GM12878 (cell line): Measurements from ENCODE around the gene ACSF3. TPM values are rescaled to one million over a fixed set of nuclear protein-coding genes. Genes with fewer than 3 reads are reported as not detected.

Experiments used
- ATAC-seq: fragments of 200-7000 bp; cut with Tn5 transposase; 3 replicates; pipeline ENCODE4 v1.9.1; 2020; ENCODE audit warnings: mild to moderate bottlenecking, moderate library complexity
- BruUV-seq: library from RNA; stranded (reverse); fragments of 400-500 nt; replicated peaks from 2 replicates; lab custom pipeline; 2021; lab: Mats Ljungman, UMichigan
- CTCF ChIA-PET: fragments of 300-600 bp; sonication (Branson Sonifier 250); formaldehyde crosslinking; extraction: SDS; loops from one replicate; lab custom pipeline; 2021; ENCODE audit warnings: inconsistent platforms; lab: Yijun Ruan, JAX
- POLR2A ChIA-PET: fragments of 350-600 bp; formaldehyde crosslinking; extraction: SDS; loops from one replicate; lab custom pipeline; 2021; ENCODE audit warnings: inconsistent platforms; lab: Charles Lee
- RAD21 ChIA-PET: fragments of 300-600 bp; sonication (Branson Sonifier 250); formaldehyde crosslinking; loops from one replicate; lab custom pipeline; 2023; ENCODE audit warnings: antibody characterized with exemption; ENCODE audit not compliant: unreplicated experiment; lab: Charles Lee
- SMC1A ChIA-PET: fragments of 300-600 bp; sonication (Branson Sonifier 250); formaldehyde crosslinking; loops from one replicate; lab custom pipeline; 2023; ENCODE audit not compliant: unreplicated experiment, uncharacterized antibody; lab: Charles Lee
- DNase-seq: peaks from one replicate; pipeline ENCODE4 v3.0.0-alpha.2; 2011; ENCODE audit warnings: low read depth, low spot score
- FAIRE-seq: peaks from 3 replicates; lab custom pipeline; 2011; peaks lifted over from hg19 to GRCh38; lab: Jason Lieb, UNC
- H2AFZ ChIP-seq: 2 replicates; pipeline ENCODE4 v1.6.0; 2011; ENCODE audit warnings: low read depth, low read length, control low read depth; ENCODE audit not compliant: control insufficient read depth
- H3K27ac ChIP-seq: 2 replicates; pipeline ENCODE4 v1.5.1; 2011; ENCODE audit warnings: control low read depth; ENCODE audit not compliant: control insufficient read depth, insufficient read depth
- H3K27me3 ChIP-seq, 2 experiments: replicated peaks in 1 of 2; 2 replicates each; pipeline versions ENCODE4 v1.6.0 to v1.6.1; 2011; ENCODE audit warnings: low read length in 1 of 2; ENCODE audit not compliant: control insufficient read depth in 2 of 2, insufficient read depth in 2 of 2
- H3K36me3 ChIP-seq, 2 experiments: 2 replicates each; pipeline ENCODE4 v1.5.1; 2011; ENCODE audit warnings: low read length in 1 of 2; ENCODE audit not compliant: control insufficient read depth in 2 of 2, insufficient read depth in 2 of 2
- H3K4me1 ChIP-seq: 2 replicates; pipeline ENCODE4 v1.6.1; 2011; ENCODE audit warnings: mild to moderate bottlenecking, low read length, moderate library complexity, mixed read lengths; ENCODE audit not compliant: control insufficient read depth, insufficient read depth
- H3K4me2 ChIP-seq: 2 replicates; pipeline ENCODE4 v1.6.0; 2011; ENCODE audit warnings: control low read depth; ENCODE audit not compliant: control insufficient read depth, insufficient read depth
- H3K4me3 ChIP-seq: fragments of 200-600 bp; sonication (generic); 2 replicates; pipeline ENCODE4 v1.5.1; 2016
- H3K79me2 ChIP-seq: 2 replicates; pipeline ENCODE4 v1.6.0; 2011; ENCODE audit warnings: low read length; ENCODE audit not compliant: control insufficient read depth, insufficient read depth
- H3K9ac ChIP-seq: 2 replicates; pipeline ENCODE4 v1.8.0; 2011; ENCODE audit warnings: low read length, control low read depth, mixed read lengths; ENCODE audit not compliant: control insufficient read depth, insufficient read depth
- H3K9me3 ChIP-seq: replicated peaks from 3 replicates; pipeline ENCODE4 v1.5.1; 2011; ENCODE audit warnings: mild to moderate bottlenecking, low read length; ENCODE audit not compliant: control insufficient read depth, insufficient read depth
- H4K20me1 ChIP-seq: 2 replicates; pipeline ENCODE4 v1.6.0; 2011; ENCODE audit not compliant: control insufficient read depth, insufficient read depth
- BMI1 ChIP-seq: fragments of 450-650 bp; IDR thresholded peaks from 2 replicates; pipeline ENCODE4 v1.6.1; 2016; ENCODE audit warnings: mild to moderate bottlenecking, moderate library complexity, borderline replicate concordance
- CHD1 ChIP-seq: IDR thresholded peaks from 2 replicates; pipeline ENCODE4 v1.6.1; 2012; ENCODE audit warnings: low read depth, low read length, improper control_type of control experiment
- CTCF ChIP-seq, 3 experiments: IDR thresholded peaks in 2 of 3; conservative IDR thresholded peaks in 1 of 3; 2 replicates each; pipeline ENCODE4 v1.5.1; 2011; ENCODE audit warnings: low read depth in 3 of 3, low read length in 3 of 3, mild to moderate bottlenecking in 3 of 3, control low read depth in 2 of 3, moderate library complexity in 2 of 3, inconsistent platforms in 1 of 3, mixed read lengths in 1 of 3; ENCODE audit not compliant: control insufficient read depth in 2 of 3, insufficient read depth in 1 of 3; ENCODE audit errors: extremely low read depth in 1 of 3
- FOXM1 ChIP-seq: IDR thresholded peaks from 2 replicates; pipeline ENCODE4 v1.6.1; 2012; ENCODE audit warnings: low read depth, mild to moderate bottlenecking, inconsistent platforms, low read length, moderate library complexity
- NFYA ChIP-seq: IDR thresholded peaks from 2 replicates; pipeline ENCODE4 v1.6.1; 2011; ENCODE audit warnings: low read depth, mild to moderate bottlenecking, low read length, improper control_type of control experiment, borderline replicate concordance
- PAX8 ChIP-seq: fragments of 450-650 bp; IDR thresholded peaks from 2 replicates; pipeline ENCODE4 v1.6.1; 2017; ENCODE audit warnings: mild to moderate bottlenecking, moderate library complexity
- REST ChIP-seq: IDR thresholded peaks from 2 replicates; pipeline ENCODE4 v1.6.1; 2012; ENCODE audit warnings: mild to moderate bottlenecking, low read depth, low read length
- SIX5 ChIP-seq: IDR thresholded peaks from 2 replicates; pipeline ENCODE4 v1.6.1; 2011; ENCODE audit warnings: mild to moderate bottlenecking, low read depth, low read length, moderate library complexity; ENCODE audit not compliant: severe bottlenecking
- TCF12 ChIP-seq: IDR thresholded peaks from 2 replicates; pipeline ENCODE4 v1.6.1; 2011; ENCODE audit warnings: low read depth, mild to moderate bottlenecking, low read length
- TCF3 ChIP-seq: IDR thresholded peaks from 2 replicates; pipeline ENCODE4 v1.6.1; 2012; ENCODE audit warnings: low read depth, mild to moderate bottlenecking, low read length, borderline replicate concordance; ENCODE audit not compliant: insufficient read depth
- ZNF687 ChIP-seq: fragments of 450-650 bp; IDR thresholded peaks from 2 replicates; pipeline ENCODE4 v1.6.1; 2017; ENCODE audit warnings: mild to moderate bottlenecking, moderate library complexity
- WGBS: methylation state at CpG from one replicate; pipeline ENCODE4 v1.1.6; 2016; ENCODE audit warnings: low lambda C conversion rate; ENCODE audit not compliant: insufficient replicate concordance, insufficient coverage; ENCODE audit errors: missing lambda C conversion rate; 5-methylcytosine and 5-hydroxymethylcytosine counted together
- in situ Hi-C: fragments of 300-500 bp; cut with MboI; formaldehyde crosslinking; loops from 9 replicates; pipeline ENCODE4 v1.14.3; 2018; ENCODE audit warnings: mixed read lengths
- intact Hi-C: fragments of 100-400 bp; cut with micrococcal nuclease; formaldehyde crosslinking; loops from one replicate; pipeline ENCODE4 v1.14.2; 2022; ENCODE audit not compliant: unreplicated experiment
- polyA plus RNA-seq, 11 experiments: library from polyadenylated mRNA; depleted of rRNA in 4 of 11; unstranded in 6 of 11; stranded (reverse) in 5 of 11; fragments of >200 nt; fragmentation: Nextera tagmentation in 4 of 11; fragmentation: Illumina TruSeq in 1 of 11; extraction: Ambion mirVana in 4 of 11; extraction: Trizol in 1 of 11; gene quantifications; 1 replicate in 1 of 11; 2 replicates in 10 of 11; pipeline versions ENCODE4 v1.2.1 to v1.2.3, GENCODE V29; 2011 to 2016; ENCODE audit warnings: inconsistent platforms in 2 of 11, missing spikeins in 2 of 11, low read depth in 1 of 11
- total RNA-seq, 4 experiments: library from RNA; depleted of rRNA in 3 of 4; stranded (reverse); fragments of >200 nt in 3 of 4; fragmentation: Illumina TruSeq in 1 of 4; extraction: Trizol in 1 of 4; gene quantifications; 2 replicates each; pipeline versions ENCODE4 v1.2.1 to v1.2.3, GENCODE V29; 2013 to 2021

Gene ACSF3
- total and polyA plus RNA-seq, 10 of the 15 experiments (the other 5 are each of a cell fraction or from before 2014, with no cell fraction given) = 1.0 to 44.4 (median 25.8) TPM

- TF ChIP-seq REST (no peak), PAX8 (no peak), CHD1 (no peak)
Measured at GRCh38 chr16:89121691-89122321, 28.2 kb downstream of the ACSF3 start (continued).

- ATAC-seq = peak; percentile 55
- TF ChIP-seq ZNF687 (0 out of 2 replicates have a peak, but pooled peaks have one; percentile 57), FOXM1 (no peak), TCF12 (peak; percentile 69; the same call in 1 of the 2 replicates), CTCF (IDR thresholded peaks at IDR 0.05 in 2 of 3, conservative IDR thresholded peaks at IDR 0.05 in 1 of 3; ENCODE audit: control insufficient read depth in 2 of 3, extremely low read depth in 1 of 3, insufficient read depth in 1 of 3, low read depth in 3 of 3, low read length in 3 of 3) (no peak), BMI1 (no peak), NFYA (no peak), TCF3 (peak; percentile 64; the same call in 1 of the 2 replicates), SIX5 (no peak)
Measured at GRCh38 chr16:89122322-89122851, 28.7 kb downstream of the ACSF3 start.

More at GRCh38 chr16:89122322-89122851, 28.7 kb downstream of the ACSF3 start:
- intact Hi-C loops (no loop called here), in situ Hi-C loops (no loop called here)
- H3K9me3 ChIP-seq = no peaks in the 10 kb centered on the region; the same call in 2 of the 3 replicates
- peak overlapping the region; percentile 19; the same call in 1 of the 2 replicates for H3K4me2 ChIP-seq
- H3K27me3 ChIP-seq = no peaks in the 10 kb centered on the region
- H3K4me1 ChIP-seq = peaks cover 3% of the 10 kb centered on the region; the same call in 1 of the 2 replicates
- H3K4me3 ChIP-seq = no peak overlapping the region
- no peaks in the 10 kb centered on the region for H4K20me1 ChIP-seq
- H2AFZ ChIP-seq = no peak overlapping the region
- ChIA-PET POLR2A (no interaction called here), SMC1A (no interaction called here), RAD21 (no interaction called here), CTCF (no interaction called here)
- no TSS peak for BruUV-seq
- H3K27ac ChIP-seq = no peak overlapping the region
- no peaks in the 10 kb centered on the region for H3K79me2 ChIP-seq
- FAIRE-seq (no peak), DNase-seq (no peak)
- peaks cover 10 to 14% of the 10 kb centered on the region in 2 experiments; a peak in 3 of 4 replicates for H3K36me3 ChIP-seq
- 85% methylated on average over 11 of the region's 11 CpGs for WGBS
- no peak overlapping the region for H3K9ac ChIP-seq
